HG03135 (cell line): ENCODE measurements around the gene APLP2.

Source experiments
- ATAC-seq: cut with Tn5 transposase; IDR thresholded peaks from one replicate; pipeline ENCODE4 v1.9.1; 2021; ENCODE audit warnings: mild to moderate bottlenecking, moderate library complexity; ENCODE audit not compliant: unreplicated experiment

Gene APLP2

GRCh38 chr11:130055617-130056016, 14.1 kb upstream of the APLP2 start:
- no peak for ATAC-seq

- ATAC-seq, result no peak
Observed at GRCh38 chr11:130061017-130061416, 8.7 kb upstream of the APLP2 start.

GRCh38 chr11:130062026-130062425, 7.7 kb upstream of the APLP2 start:
- no peak for ATAC-seq

GRCh38 chr11:130063451-130063850, 6.2 kb upstream of the APLP2 start:
- no peak for ATAC-seq

GRCh38 chr11:130064596-130064995, 5.1 kb upstream of the APLP2 start:
- ATAC-seq, result no peak

- ATAC-seq, result no peak
Observed at GRCh38 chr11:130066338-130066737, 3.4 kb upstream of the APLP2 start.

- ATAC-seq, result no peak
Observed at GRCh38 chr11:130068546-130068985, 1.1 kb upstream of the APLP2 start.

GRCh38 chr11:130068986-130069658, 572 bp upstream of the APLP2 start:
- peak; percentile 43 for ATAC-seq

GRCh38 chr11:130070109-130070845, 583 bp downstream of the APLP2 start:
- peak; percentile 30 for ATAC-seq

- ATAC-seq, result no peak
Observed at GRCh38 chr11:130070846-130071200, 1.1 kb downstream of the APLP2 start.

GRCh38 chr11:130071211-130071712, 1.6 kb downstream of the APLP2 start:
- no peak for ATAC-seq

GRCh38 chr11:130074736-130075135, 5.0 kb downstream of the APLP2 start:
- ATAC-seq, result no peak

GRCh38 chr11:130076778-130077481, 7.2 kb downstream of the APLP2 start:
- no peak for ATAC-seq

- no peak for ATAC-seq
Observed at GRCh38 chr11:130077671-130078070, 8.0 kb downstream of the APLP2 start.

GRCh38 chr11:130078080-130078479, 8.4 kb downstream of the APLP2 start:
- ATAC-seq, result no peak

GRCh38 chr11:130085671-130086290, 16.1 kb downstream of the APLP2 start:
- no peak for ATAC-seq

- ATAC-seq, result no peak
Observed at GRCh38 chr11:130086669-130087068, 17.0 kb downstream of the APLP2 start.

GRCh38 chr11:130087294-130087926, 17.7 kb downstream of the APLP2 start:
- ATAC-seq, result peak; percentile 88

- no peak for ATAC-seq
Observed at GRCh38 chr11:130088217-130088616, 18.5 kb downstream of the APLP2 start.

GRCh38 chr11:130088919-130089673, 19.4 kb downstream of the APLP2 start:
- ATAC-seq, result no peak
